DLD1 (cell line): ENCODE results near the gene PSMD6.

ENCODE experiments used
- in situ Hi-C: cut with HindIII; loops from 2 replicates; pipeline ENCODE4 v1.10.0; 2017; ENCODE audit warnings: low sequenced_read_pairs

Gene PSMD6

GRCh38 chr3:64046996-64047594, 23.8 kb upstream of the PSMD6 start:
- in situ Hi-C loops = loop anchor here (25.0 kb wide), 1 partner anchor 415 kb away; no protein-coding TSS in a partner anchor

GRCh38 chr3:64046592-64046991, 23.3 kb upstream of the PSMD6 start:
- in situ Hi-C loops = loop anchor here (25.0 kb wide), 1 partner anchor 416 kb away; no protein-coding TSS in a partner anchor

GRCh38 chr3:64042952-64043351, 19.7 kb upstream of the PSMD6 start:
- in situ Hi-C loops = loop anchor here (25.0 kb wide), 1 partner anchor 419 kb away; no protein-coding TSS in a partner anchor

GRCh38 chr3:64039981-64040733, 16.9 kb upstream of the PSMD6 start:
- in situ Hi-C loops = loop anchor here (25.0 kb wide), 1 partner anchor 422 kb away; no protein-coding TSS in a partner anchor

- in situ Hi-C loops = loop anchor here (25.0 kb wide), 1 partner anchor 423 kb away; no protein-coding TSS in a partner anchor
Measured at GRCh38 chr3:64039332-64039731, 16.0 kb upstream of the PSMD6 start.

- in situ Hi-C loops = loop anchor here (25.0 kb wide), 1 partner anchor 424 kb away; no protein-coding TSS in a partner anchor
Measured at GRCh38 chr3:64038253-64038767, 15.0 kb upstream of the PSMD6 start.

GRCh38 chr3:64037084-64037483, 13.8 kb upstream of the PSMD6 start:
- in situ Hi-C loops = loop anchor here (25.0 kb wide), 1 partner anchor 425 kb away; no protein-coding TSS in a partner anchor

GRCh38 chr3:64033069-64033468, 9.8 kb upstream of the PSMD6 start:
- in situ Hi-C loops = loop anchor here (25.0 kb wide), 1 partner anchor 429 kb away; no protein-coding TSS in a partner anchor

- in situ Hi-C loops = loop anchor here (25.0 kb wide), 1 partner anchor 430 kb away; no protein-coding TSS in a partner anchor
Measured at GRCh38 chr3:64031540-64032508, 8.5 kb upstream of the PSMD6 start.

GRCh38 chr3:64030741-64031140, 7.4 kb upstream of the PSMD6 start:
- in situ Hi-C loops = loop anchor here (25.0 kb wide), 1 partner anchor 432 kb away; no protein-coding TSS in a partner anchor

GRCh38 chr3:64029287-64029686, 6.0 kb upstream of the PSMD6 start:
- in situ Hi-C loops = loop anchor here (25.0 kb wide), 1 partner anchor 433 kb away; no protein-coding TSS in a partner anchor

GRCh38 chr3:64028754-64029153, 5.5 kb upstream of the PSMD6 start:
- in situ Hi-C loops = loop anchor here (25.0 kb wide), 1 partner anchor 434 kb away; no protein-coding TSS in a partner anchor

- in situ Hi-C loops = loop anchor here (25.0 kb wide), 1 partner anchor 435 kb away; no protein-coding TSS in a partner anchor
Measured at GRCh38 chr3:64027658-64028057, 4.4 kb upstream of the PSMD6 start.

- in situ Hi-C loops = loop anchor here (25.0 kb wide), 1 partner anchor 436 kb away; no protein-coding TSS in a partner anchor
Measured at GRCh38 chr3:64026346-64026745, 3.1 kb upstream of the PSMD6 start.

GRCh38 chr3:64023861-64024223, 548 bp upstream of the PSMD6 start:
- in situ Hi-C loops = no loop called here

- in situ Hi-C loops = no loop called here
Measured at GRCh38 chr3:64022451-64023186, 675 bp downstream of the PSMD6 start.

- in situ Hi-C loops = no loop called here
Measured at GRCh38 chr3:64021922-64022321, 1.4 kb downstream of the PSMD6 start.

- in situ Hi-C loops = no loop called here
Measured at GRCh38 chr3:64019879-64020278, 3.4 kb downstream of the PSMD6 start.

- in situ Hi-C loops = no loop called here
Measured at GRCh38 chr3:64019271-64019670, 4.0 kb downstream of the PSMD6 start.
